Astrocyte (in vitro differentiated cells and primary cell): ENCODE measurements around the gene NAALADL2. TPM values are rescaled to one million over a fixed set of nuclear protein-coding genes. Genes with fewer than 3 reads are reported as not detected.
"Not testable (repeated sequence)": the region's sequence is repeated elsewhere in the genome, so short reads cannot be mapped to it uniquely, and the experiment has no call there.

Source experiments
- DNase-seq: peaks from one replicate; pipeline ENCODE4 v3.0.0-alpha.2; 2010; ENCODE audit warnings: low read depth
- FAIRE-seq: peaks from 2 replicates; lab custom pipeline; 2011; peaks lifted over from hg19 to GRCh38; lab: Jason Lieb, UNC
- H2AFZ ChIP-seq: 2 replicates; pipeline ENCODE4 v1.6.0; 2012; ENCODE audit warnings: low read depth, low read length, inconsistent platforms
- H3K27ac ChIP-seq: 2 replicates; pipeline ENCODE4 v1.5.1; 2011; ENCODE audit warnings: low read depth, low read length, inconsistent platforms
- H3K27me3 ChIP-seq: 2 replicates; pipeline ENCODE4 v1.6.0; 2011; ENCODE audit warnings: low read length, inconsistent platforms; ENCODE audit not compliant: insufficient read depth
- H3K36me3 ChIP-seq: 2 replicates; pipeline ENCODE4 v1.5.1; 2011; ENCODE audit warnings: low read length, inconsistent platforms; ENCODE audit not compliant: insufficient read depth
- H3K4me1 ChIP-seq: 2 replicates; pipeline ENCODE4 v1.5.1; 2011; ENCODE audit warnings: low read length, inconsistent platforms; ENCODE audit not compliant: insufficient read depth
- H3K4me2 ChIP-seq: 2 replicates; pipeline ENCODE4 v1.6.0; 2012; ENCODE audit warnings: low read length, inconsistent platforms
- H3K4me3 ChIP-seq: 2 replicates; pipeline ENCODE4 v1.5.1; 2011; ENCODE audit warnings: low read depth, mild to moderate bottlenecking, low read length, inconsistent platforms; ENCODE audit not compliant: insufficient read depth
- H3K79me2 ChIP-seq: 2 replicates; pipeline ENCODE4 v1.6.0; 2012; ENCODE audit warnings: mild to moderate bottlenecking, low read length, inconsistent platforms; ENCODE audit not compliant: insufficient read depth
- H3K9ac ChIP-seq: 2 replicates; pipeline ENCODE4 v1.6.0; 2012; ENCODE audit warnings: mild to moderate bottlenecking, low read length, inconsistent platforms
- H3K9me3 ChIP-seq: 2 replicates; pipeline ENCODE4 v1.5.1; 2012; ENCODE audit warnings: low read depth, mild to moderate bottlenecking, low read length, inconsistent platforms; ENCODE audit not compliant: insufficient read depth
- H4K20me1 ChIP-seq: 2 replicates; pipeline ENCODE4 v1.6.0; 2012; ENCODE audit warnings: low read length, inconsistent platforms; ENCODE audit not compliant: insufficient read depth
- H3K27ac Mint-ChIP-seq: one replicate; pipeline ENCODE4 v1.8.0; 2021; ENCODE audit warnings: mild to moderate bottlenecking, mixed read lengths; ENCODE audit not compliant: unreplicated experiment
- H3K27me3 Mint-ChIP-seq: one replicate; pipeline ENCODE4 v1.8.0; 2021; ENCODE audit warnings: low read depth, mixed read lengths; ENCODE audit not compliant: unreplicated experiment
- H3K36me3 Mint-ChIP-seq: one replicate; pipeline ENCODE4 v1.8.0; 2021; ENCODE audit warnings: low read depth, mixed read lengths; ENCODE audit not compliant: unreplicated experiment
- H3K4me1 Mint-ChIP-seq: one replicate; pipeline ENCODE4 v1.8.0; 2021; ENCODE audit warnings: low read depth, mixed read lengths; ENCODE audit not compliant: unreplicated experiment
- H3K4me3 Mint-ChIP-seq: one replicate; pipeline ENCODE4 v1.8.0; 2021; ENCODE audit warnings: mild to moderate bottlenecking, moderate library complexity, mixed read lengths; ENCODE audit not compliant: unreplicated experiment
- H3K9me3 Mint-ChIP-seq: one replicate; pipeline ENCODE4 v1.8.0; 2021; ENCODE audit warnings: mild to moderate bottlenecking, mixed read lengths; ENCODE audit not compliant: unreplicated experiment
- CTCF ChIP-seq: IDR thresholded peaks from 2 replicates; pipeline ENCODE4 v1.5.1; 2011; ENCODE audit warnings: low read depth, mild to moderate bottlenecking, inconsistent platforms, low read length, moderate library complexity; ENCODE audit not compliant: insufficient read depth
- EZH2 ChIP-seq: IDR thresholded peaks from 2 replicates; pipeline ENCODE4 v1.6.1; 2012; ENCODE audit warnings: mild to moderate bottlenecking, low read length, inconsistent platforms; ENCODE audit not compliant: insufficient read depth
- total RNA-seq: library from RNA; stranded (reverse); gene quantifications from 2 replicates; pipeline ENCODE4 v1.2.1, GENCODE V29; 2021

NAALADL2 gene
- total RNA-seq, 1 donor from 2014 or later = 2.7 TPM

DNA sequence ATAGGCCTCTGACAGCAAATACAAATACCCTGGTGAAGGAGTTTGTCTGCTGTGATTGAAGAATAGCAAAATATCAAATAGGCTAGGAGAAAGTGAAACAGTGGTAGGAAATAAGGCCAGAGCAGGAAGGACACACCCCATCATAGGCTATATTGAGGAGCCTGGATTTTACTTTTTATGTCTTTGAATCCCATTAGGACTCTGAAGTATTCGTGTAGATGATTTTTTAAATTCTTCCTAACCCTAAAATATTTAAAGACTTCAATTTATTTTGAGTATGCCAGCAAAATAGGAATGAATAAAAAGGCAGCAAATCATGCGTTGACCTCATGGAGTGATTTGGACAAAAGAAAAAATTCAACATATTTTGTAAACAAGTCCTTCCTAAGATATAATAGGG is 562.8 kb downstream of the NAALADL2 start:
- Histone ChIP-seq H3K9me3 (no peaks in the 10 kb centered on the region), H3K9ac (no peak overlapping the region), H3K27ac (no peak overlapping the region), H4K20me1 (no peaks in the 10 kb centered on the region), H3K4me1 (no peaks in the 10 kb centered on the region), H3K4me3 (no peak overlapping the region), H3K36me3 (no peaks in the 10 kb centered on the region), H3K27me3 (no peaks in the 10 kb centered on the region), H2AFZ (no peak overlapping the region), H3K79me2 (no peaks in the 10 kb centered on the region), H3K4me2 (no peak overlapping the region)
- DNase-seq = no peak
- Mint-ChIP-seq H3K4me1 (peaks cover 3% of the 10 kb centered on the region), H3K36me3 (no peaks in the 10 kb centered on the region), H3K9me3 (no peaks in the 10 kb centered on the region), H3K27me3 (no peaks in the 10 kb centered on the region), H3K27ac (no peak overlapping the region), H3K4me3 (no peak overlapping the region)
- no peak for TF ChIP-seq EZH2
- no peak for TF ChIP-seq CTCF
- FAIRE-seq = no peak

DNA sequence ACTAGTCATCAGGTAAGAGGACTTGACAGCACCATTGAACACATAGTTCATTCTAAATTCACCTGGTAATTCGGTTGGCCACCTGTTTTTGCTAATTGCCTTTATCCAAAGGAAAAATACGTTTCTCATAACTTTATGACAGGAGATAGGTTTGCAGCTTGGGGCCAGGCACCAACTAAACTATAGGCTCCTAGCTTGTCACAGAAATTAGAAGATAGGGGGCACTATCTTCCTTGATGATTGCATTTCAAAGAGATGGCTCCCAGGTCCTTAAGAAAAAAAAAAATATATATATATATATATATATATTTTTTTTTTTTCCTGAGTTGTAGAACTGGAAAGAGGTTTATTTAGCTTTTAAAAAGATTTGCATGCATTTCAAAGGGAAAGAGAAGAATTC is 563.6 kb downstream of the NAALADL2 start:
- Histone ChIP-seq H3K4me1 (no peaks in the 10 kb centered on the region), H3K4me2 (no peak overlapping the region), H3K79me2 (no peaks in the 10 kb centered on the region), H3K9me3 (no peaks in the 10 kb centered on the region), H4K20me1 (no peaks in the 10 kb centered on the region), H3K27ac (no peak overlapping the region), H3K36me3 (no peaks in the 10 kb centered on the region), H3K9ac (no peak overlapping the region), H3K27me3 (no peaks in the 10 kb centered on the region), H2AFZ (no peak overlapping the region), H3K4me3 (no peak overlapping the region)
- Mint-ChIP-seq H3K4me1 (peaks cover 5% of the 10 kb centered on the region), H3K27ac (no peak overlapping the region), H3K9me3 (no peaks in the 10 kb centered on the region), H3K27me3 (no peaks in the 10 kb centered on the region), H3K36me3 (no peaks in the 10 kb centered on the region), H3K4me3 (no peak overlapping the region)
- no peak for FAIRE-seq
- no peak for TF ChIP-seq CTCF
- no peak for TF ChIP-seq EZH2
- no peak for DNase-seq

DNA sequence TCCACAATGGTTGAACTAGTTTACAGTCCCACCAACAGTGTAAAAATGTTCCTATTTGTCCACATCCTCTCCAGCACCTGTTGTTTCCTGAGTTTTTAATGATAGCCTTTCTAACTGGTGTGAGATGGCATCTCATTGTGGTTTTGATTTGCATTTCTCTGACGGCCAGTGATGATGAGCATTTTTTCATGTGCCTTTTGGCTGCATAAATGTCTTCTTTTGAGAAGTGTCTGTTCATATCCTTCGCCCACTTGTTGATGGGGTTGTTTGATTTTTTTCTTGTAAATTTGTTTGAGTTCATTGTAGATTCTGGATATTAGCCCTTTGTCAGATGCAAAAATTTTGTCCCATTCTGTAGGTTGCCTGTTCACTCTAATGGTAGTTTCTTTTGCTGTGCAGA is 564.7 kb downstream of the NAALADL2 start:
- FAIRE-seq, DNase-seq, H3K9me3 Mint-ChIP-seq, H3K27ac ChIP-seq, H3K27me3 ChIP-seq, H4K20me1 ChIP-seq, H3K4me1 ChIP-seq, H3K4me3 ChIP-seq, H3K9ac ChIP-seq, H2AFZ ChIP-seq, H3K27me3 Mint-ChIP-seq, H3K9me3 ChIP-seq, H3K36me3 ChIP-seq, H3K4me2 ChIP-seq, H3K79me2 ChIP-seq, H3K4me1 Mint-ChIP-seq, H3K36me3 Mint-ChIP-seq, H3K4me3 Mint-ChIP-seq, H3K27ac Mint-ChIP-seq: not testable (repeated sequence)
